Measurements from ENCODE around the gene MEIS2. TPM values are rescaled to one million over a fixed set of nuclear protein-coding genes. Genes with fewer than 3 reads are reported as not detected.

MEIS2 gene
- total RNA-seq, 2 donors from 2014 or later = 24.3 to 29.8 TPM

GRCh38 chr15:36951731-36952247 is 148.6 kb downstream of the MEIS2 start:
- H3K27ac ChIP-seq = no peak overlapping the region
- no peak for DNase-seq (ENCODE audit: low spot score)
- H3K27me3 ChIP-seq = no peaks in the 10 kb centered on the region
- H3K4me1 ChIP-seq = peaks cover 0 to 17% of the 10 kb centered on the region in 2 donors
- TF ChIP-seq CTCF (IDR thresholded peaks at IDR 0.05) = no peak
- H3K4me3 ChIP-seq = no peak overlapping the region
- H3K36me3 ChIP-seq = no peaks in the 10 kb centered on the region
- H3K9me3 ChIP-seq = no peaks in the 10 kb centered on the region

DNA sequence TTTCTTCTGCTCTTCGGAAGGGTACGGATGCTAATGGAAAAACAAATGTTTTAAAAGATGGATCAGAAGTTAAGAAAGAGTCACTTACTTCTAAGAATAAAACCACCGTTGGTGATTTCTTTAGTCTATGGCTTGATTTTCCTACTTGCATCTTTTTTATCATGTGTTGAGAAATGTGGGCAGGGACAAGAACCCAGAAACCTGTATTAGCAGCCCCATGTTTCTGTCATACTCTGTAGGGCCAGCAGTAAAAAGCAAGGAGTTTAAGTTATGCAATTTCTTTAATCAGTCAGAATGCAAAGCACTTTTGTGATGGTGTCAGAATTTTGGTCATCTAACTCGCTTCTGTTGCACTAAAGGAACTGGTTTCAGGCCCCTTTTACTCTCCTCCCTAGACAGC is 150.0 kb downstream of the MEIS2 start:
- Histone ChIP-seq H3K4me1 (peaks cover 0 to 17% of the 10 kb centered on the region in 2 donors), H3K36me3 (no peaks in the 10 kb centered on the region), H3K4me3 (no peak overlapping the region), H3K9me3 (no peaks in the 10 kb centered on the region), H3K27ac (no peak overlapping the region), H3K27me3 (no peaks in the 10 kb centered on the region)
- no peak for DNase-seq (ENCODE audit: low spot score)
- no peak for TF ChIP-seq CTCF (IDR thresholded peaks at IDR 0.05)

DNA sequence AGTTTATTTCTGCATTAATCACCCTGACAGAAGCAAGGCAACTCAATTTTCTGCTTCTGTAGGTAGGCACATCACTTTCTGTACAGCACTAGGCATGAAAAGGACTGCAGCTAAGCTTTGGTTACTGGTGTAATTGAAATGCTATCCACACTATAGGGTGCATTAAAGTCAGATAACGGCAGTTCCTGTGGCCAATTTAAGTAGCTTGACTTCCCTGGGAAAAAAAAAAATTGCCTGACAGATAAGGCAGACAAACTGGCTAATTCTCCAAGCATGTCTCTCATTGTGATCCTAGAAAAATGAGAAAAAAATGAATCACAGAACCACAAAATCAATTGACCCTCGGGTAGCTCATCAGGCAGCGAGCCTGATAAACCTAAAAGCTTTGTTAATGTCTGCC is 151.4 kb downstream of the MEIS2 start:
- Histone ChIP-seq H3K4me3 (no peak overlapping the region), H3K27ac (no peak overlapping the region), H3K9me3 (no peaks in the 10 kb centered on the region), H3K27me3 (no peaks in the 10 kb centered on the region), H3K36me3 (no peaks in the 10 kb centered on the region), H3K4me1 (peaks cover 0 to 17% of the 10 kb centered on the region in 2 donors)
- TF ChIP-seq CTCF (IDR thresholded peaks at IDR 0.05) = no peak
- DNase-seq (ENCODE audit: low spot score) = no peak

- no peak overlapping the region for H3K27ac ChIP-seq
- TF ChIP-seq CTCF (IDR thresholded peaks at IDR 0.05) = no peak
Observed at GRCh38 chr15:36947035-36947719, 153.2 kb downstream of the MEIS2 start.

DNA sequence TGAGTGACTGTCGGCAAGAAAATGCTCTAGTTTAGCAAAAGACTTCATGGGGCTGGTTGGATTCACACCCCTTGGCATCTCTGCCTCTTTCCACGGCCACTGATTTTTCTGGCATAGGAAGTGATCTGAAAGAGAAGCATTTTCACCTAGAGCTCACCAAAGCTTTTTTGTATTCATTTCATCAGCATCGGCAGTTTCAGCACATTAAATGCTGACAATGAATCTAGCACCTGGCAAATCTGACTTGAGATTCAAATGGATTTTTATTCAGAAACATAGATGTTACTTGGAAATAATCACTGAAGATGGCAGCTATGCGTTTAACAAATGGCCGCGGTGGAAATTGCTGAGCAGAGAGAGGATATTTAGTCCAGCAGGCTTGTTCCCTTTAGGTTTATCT is 155.9 kb downstream of the MEIS2 start:
- no peak for TF ChIP-seq CTCF (IDR thresholded peaks at IDR 0.05)
- Histone ChIP-seq H3K27me3 (no peaks in the 10 kb centered on the region), H3K9me3 (no peaks in the 10 kb centered on the region), H3K27ac (no peak overlapping the region), H3K4me1 (peaks cover 0 to 7% of the 10 kb centered on the region in 2 donors), H3K4me3 (no peak overlapping the region), H3K36me3 (no peaks in the 10 kb centered on the region)
- no peak for DNase-seq (ENCODE audit: low spot score)

More at GRCh38 chr15:36947035-36947719, 153.2 kb downstream of the MEIS2 start:
- H3K36me3 ChIP-seq = no peaks in the 10 kb centered on the region
- H3K4me1 ChIP-seq = peaks cover 0 to 16% of the 10 kb centered on the region in 2 donors
- H3K9me3 ChIP-seq = no peaks in the 10 kb centered on the region
- no peaks in the 10 kb centered on the region for H3K27me3 ChIP-seq
- H3K4me3 ChIP-seq = no peak overlapping the region
- no peak for DNase-seq (ENCODE audit: low spot score)
